Activated naive CD8-positive, alpha-beta T cell treated with anti-CD3 and anti-CD28 coated beads, Interleukin-2, amount 50 U/mL, for 24 hours (primary cell): Measurements from ENCODE around the gene LRMDA.

Experiments used
- ATAC-seq: fragments of 150-1000 bp; cut with Tn5 transposase; one replicate; pipeline ENCODE4 v1.10.0; 2021
- DNase-seq: peaks from one replicate; pipeline ENCODE4 v3.0.0; 2021
- H3K27ac Mint-ChIP-seq: one replicate; pipeline ENCODE4 v1.8.0; 2021; ENCODE audit warnings: mild to moderate bottlenecking, mixed read lengths
- H3K27me3 Mint-ChIP-seq: one replicate; pipeline ENCODE4 v1.8.0; 2021; ENCODE audit warnings: mixed read lengths
- H3K36me3 Mint-ChIP-seq: one replicate; pipeline ENCODE4 v1.8.0; 2021; ENCODE audit warnings: low read depth, mixed read lengths
- H3K4me1 Mint-ChIP-seq: one replicate; pipeline ENCODE4 v1.8.0; 2021; ENCODE audit warnings: mixed read lengths
- H3K4me3 Mint-ChIP-seq: one replicate; pipeline ENCODE4 v1.8.0; 2021; ENCODE audit warnings: mild to moderate bottlenecking, moderate library complexity, mixed read lengths
- H3K9me3 Mint-ChIP-seq: one replicate; pipeline ENCODE4 v1.8.0; 2021; ENCODE audit warnings: mixed read lengths

The LRMDA gene

DNA sequence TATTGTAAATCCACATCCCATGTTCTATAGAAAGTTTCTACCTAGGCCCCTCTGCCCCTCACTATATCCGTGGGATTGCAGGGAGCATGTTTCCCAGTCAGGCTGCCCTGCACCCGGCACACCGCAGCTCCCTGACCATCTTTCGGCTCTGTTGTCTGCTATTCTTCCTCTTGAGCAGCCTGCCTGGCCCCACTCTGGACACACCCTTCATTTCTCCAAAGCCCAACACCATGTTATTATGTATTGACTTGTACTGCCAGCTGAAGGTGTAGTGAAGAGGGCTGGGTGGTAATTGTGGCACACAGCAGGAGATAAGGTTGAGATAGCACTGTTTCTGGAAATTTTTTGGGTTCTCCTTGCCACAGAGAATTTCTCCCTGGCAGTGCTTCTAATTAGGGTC is 9.8 kb downstream of the LRMDA start:
- ATAC-seq: no peak
- H3K4me3 Mint-ChIP-seq: no peak overlapping the region

DNA sequence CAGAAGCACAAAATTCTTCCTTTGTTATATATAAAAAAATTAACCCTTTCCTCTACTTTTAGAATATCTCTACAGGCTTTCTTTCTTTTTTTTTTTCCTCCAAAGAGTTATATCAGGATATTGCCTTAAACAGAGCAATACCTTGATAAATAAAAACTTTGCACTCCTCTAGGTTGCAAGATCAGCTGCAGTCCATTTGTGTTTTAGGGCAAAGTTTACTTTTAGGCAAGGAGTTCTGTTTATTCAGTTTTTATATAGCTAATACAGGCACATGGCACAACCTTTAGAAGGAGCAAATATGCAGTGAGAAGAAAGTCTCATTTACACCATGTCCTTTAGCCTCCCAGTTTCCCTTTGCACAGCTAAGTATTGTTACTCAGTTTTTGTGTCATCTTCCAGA is 10.3 kb downstream of the LRMDA start:
- ATAC-seq (no peak), DNase-seq (no peak)
- H3K4me3 Mint-ChIP-seq: no peak overlapping the region
- peaks cover 10% of the 10 kb centered on the region for H3K27me3 Mint-ChIP-seq
- no peak overlapping the region for H3K27ac Mint-ChIP-seq
- H3K9me3 Mint-ChIP-seq: peaks cover 26% of the 10 kb centered on the region
- no peaks in the 10 kb centered on the region for H3K36me3 Mint-ChIP-seq
- no peaks in the 10 kb centered on the region for H3K4me1 Mint-ChIP-seq

More for the DNA sequence above, 9.8 kb downstream of the LRMDA start:
- Mint-ChIP-seq H3K27me3 (peaks cover 10% of the 10 kb centered on the region), H3K4me1 (no peaks in the 10 kb centered on the region), H3K27ac (no peak overlapping the region), H3K36me3 (no peaks in the 10 kb centered on the region), H3K9me3 (peaks cover 22% of the 10 kb centered on the region)
- no peak for DNase-seq

DNA sequence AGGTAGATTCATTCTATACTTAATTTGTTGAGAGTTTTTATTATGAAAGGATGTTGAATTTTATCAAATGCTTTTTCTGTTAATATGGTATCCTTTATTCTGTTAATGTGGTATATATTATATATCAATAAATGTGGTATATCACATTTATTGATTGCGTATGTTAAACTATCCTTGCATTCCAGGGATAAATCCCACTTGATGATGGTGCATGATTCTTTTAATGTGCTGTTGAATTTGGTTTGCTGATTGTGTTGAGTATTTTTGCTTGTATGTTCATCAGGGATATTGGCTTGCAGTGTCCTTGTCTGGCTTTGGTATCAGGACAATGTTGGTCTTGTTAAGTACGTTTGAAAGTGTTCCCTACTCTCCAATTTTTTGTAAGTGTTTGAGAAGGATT is 11.9 kb downstream of the LRMDA start:
- Mint-ChIP-seq H3K27me3 (peaks cover 10% of the 10 kb centered on the region), H3K4me3 (no peak overlapping the region)
- no peak for ATAC-seq

DNA sequence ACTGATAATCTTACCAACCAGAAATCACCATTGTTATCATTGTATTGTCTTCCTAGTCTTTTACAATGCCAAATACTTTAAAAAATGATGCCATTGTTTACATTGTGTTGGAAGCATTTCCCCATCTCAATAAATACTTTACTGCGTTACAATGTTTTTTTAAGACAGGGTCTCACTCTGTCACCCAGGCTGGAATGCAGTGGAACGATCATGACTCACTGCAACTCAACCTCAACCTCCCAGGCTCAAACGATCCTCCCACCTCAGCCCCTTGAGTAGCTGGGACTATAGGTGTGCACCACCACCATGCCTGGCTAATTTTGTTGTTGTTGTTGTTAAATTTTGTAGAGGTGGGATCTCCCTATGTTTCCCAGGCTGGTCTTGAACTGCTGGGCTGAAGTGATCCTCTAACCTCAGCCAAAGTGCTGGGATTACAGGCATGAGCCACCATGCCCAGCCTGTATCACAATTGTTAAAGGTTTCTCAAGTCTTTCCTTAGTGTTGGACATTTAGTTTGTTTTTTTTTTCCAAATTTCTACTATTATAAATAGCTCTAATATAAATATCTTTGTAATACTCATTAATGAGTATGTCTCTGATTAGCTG is 13.5 kb downstream of the LRMDA start:
- Mint-ChIP-seq H3K4me3 (no peak overlapping the region), H3K36me3 (no peaks in the 10 kb centered on the region), H3K27me3 (peaks cover 11% of the 10 kb centered on the region), H3K4me1 (no peaks in the 10 kb centered on the region), H3K9me3 (peaks cover 28% of the 10 kb centered on the region), H3K27ac (no peak overlapping the region)
- ATAC-seq (no peak), DNase-seq (no peak)

More for the DNA sequence above, 11.9 kb downstream of the LRMDA start:
- Mint-ChIP-seq H3K9me3 (peaks cover 28% of the 10 kb centered on the region), H3K36me3 (no peaks in the 10 kb centered on the region), H3K4me1 (no peaks in the 10 kb centered on the region), H3K27ac (no peak overlapping the region)
- DNase-seq: no peak

DNA sequence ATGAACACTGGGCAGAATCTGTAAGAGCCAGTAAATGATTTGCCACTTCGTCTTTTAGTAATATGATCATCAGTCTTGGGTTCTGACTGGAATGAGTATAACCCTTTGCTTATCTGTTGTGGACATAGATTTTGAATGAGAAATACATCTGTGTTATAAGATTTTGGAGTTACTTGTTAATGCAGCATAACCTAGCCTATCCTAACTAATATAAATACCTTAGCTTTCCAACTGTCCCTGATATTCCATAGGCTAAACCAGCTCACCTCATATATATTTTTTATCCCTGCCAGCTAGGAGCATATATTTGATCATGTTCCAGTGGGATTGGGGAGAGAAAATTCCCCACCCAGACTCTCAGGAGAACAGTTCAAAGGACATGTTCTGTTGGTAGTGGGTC is 15.1 kb downstream of the LRMDA start:
- no peak for DNase-seq
- H3K27ac Mint-ChIP-seq: no peak overlapping the region
- ATAC-seq: no peak

DNA sequence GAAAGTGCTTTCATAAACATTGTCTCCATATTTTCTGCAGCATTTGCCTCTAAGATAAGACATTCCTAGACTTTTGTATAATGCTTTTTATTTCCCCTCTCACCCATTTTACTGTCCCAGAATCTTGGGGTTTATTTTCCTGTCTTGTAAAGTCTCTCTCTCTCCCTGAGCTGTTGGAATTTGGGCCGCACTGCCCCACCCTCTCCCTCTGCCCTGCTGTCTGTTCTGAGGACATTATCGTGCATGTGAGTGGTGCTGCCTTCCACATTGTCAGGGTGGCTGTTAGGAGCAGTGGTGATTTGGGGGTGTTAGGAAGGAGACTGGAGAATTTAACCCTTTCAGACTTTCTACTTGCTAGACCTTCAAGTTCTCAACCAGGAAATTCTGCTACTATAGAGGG is 16.7 kb downstream of the LRMDA start:
- H3K9me3 Mint-ChIP-seq: peaks cover 25% of the 10 kb centered on the region
- H3K4me1 Mint-ChIP-seq: no peaks in the 10 kb centered on the region
- H3K4me3 Mint-ChIP-seq: no peak overlapping the region
- peaks cover 9% of the 10 kb centered on the region for H3K27me3 Mint-ChIP-seq
- H3K27ac Mint-ChIP-seq: no peak overlapping the region
- no peaks in the 10 kb centered on the region for H3K36me3 Mint-ChIP-seq
- DNase-seq (no peak), ATAC-seq (no peak)

More for the DNA sequence above, 15.1 kb downstream of the LRMDA start:
- peaks cover 11% of the 10 kb centered on the region for H3K27me3 Mint-ChIP-seq
- H3K36me3 Mint-ChIP-seq: no peaks in the 10 kb centered on the region
- H3K4me3 Mint-ChIP-seq: no peak overlapping the region
- H3K4me1 Mint-ChIP-seq: no peaks in the 10 kb centered on the region
- H3K9me3 Mint-ChIP-seq: peaks cover 28% of the 10 kb centered on the region

DNA sequence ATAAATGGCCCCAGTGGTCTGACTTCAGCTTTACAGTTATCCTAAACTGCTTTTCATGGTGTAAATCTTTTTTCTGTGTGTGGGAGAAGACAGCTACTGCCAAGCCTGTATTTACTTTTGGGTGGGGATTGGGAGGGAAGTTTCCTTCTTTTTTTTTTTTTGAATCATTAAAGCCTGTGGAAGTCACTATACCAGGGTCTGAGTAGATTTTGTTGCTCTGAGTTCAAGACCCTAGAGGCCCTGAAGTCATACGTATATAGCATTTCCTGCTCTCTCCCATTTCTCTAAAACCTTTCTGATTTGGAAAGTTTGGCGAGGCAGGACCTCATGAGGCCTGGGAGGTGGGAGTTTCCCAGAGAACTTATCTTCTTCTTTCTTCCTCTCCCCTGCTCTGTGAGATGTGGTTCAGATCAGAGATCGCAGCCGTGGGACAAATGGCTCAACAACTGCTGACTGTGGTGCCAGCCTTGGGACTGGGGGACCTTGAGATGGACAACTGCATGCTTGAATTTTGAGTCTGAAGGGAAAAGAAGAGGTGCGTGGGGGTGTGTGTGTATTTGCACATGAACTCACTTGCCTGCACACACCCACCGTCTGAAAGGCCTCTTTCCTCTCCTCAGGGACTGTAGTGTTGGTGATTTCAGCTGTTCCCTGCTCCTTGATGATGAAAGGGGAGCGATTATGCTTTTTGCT is 18.1 kb downstream of the LRMDA start:
- DNase-seq (no peak), ATAC-seq (no peak)
- Mint-ChIP-seq H3K27ac (no peak overlapping the region), H3K9me3 (peaks cover 14% of the 10 kb centered on the region), H3K36me3 (no peaks in the 10 kb centered on the region), H3K4me1 (no peaks in the 10 kb centered on the region), H3K4me3 (no peak overlapping the region), H3K27me3 (peaks cover 5% of the 10 kb centered on the region)

DNA sequence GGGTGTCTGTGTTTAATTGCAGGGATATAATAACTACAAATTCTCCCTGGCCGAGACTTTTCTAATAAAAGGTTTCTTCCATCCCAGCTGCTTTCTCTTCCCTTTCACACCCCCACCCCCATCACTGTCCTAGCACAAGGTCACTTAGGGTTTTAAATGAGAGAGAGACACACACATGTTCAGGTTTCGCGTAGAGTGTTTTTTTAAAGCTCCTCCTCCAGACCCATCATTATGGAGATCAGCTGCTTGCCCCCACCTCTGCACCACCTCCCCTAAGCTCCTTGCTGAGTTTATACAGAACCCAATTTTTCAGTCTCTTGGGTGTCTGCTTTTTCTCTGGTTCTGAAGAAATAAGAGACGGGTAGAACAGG is 18.6 kb downstream of the LRMDA start:
- Mint-ChIP-seq H3K27me3 (peaks cover 5% of the 10 kb centered on the region), H3K4me3 (no peak overlapping the region), H3K36me3 (no peaks in the 10 kb centered on the region), H3K27ac (no peak overlapping the region), H3K4me1 (no peaks in the 10 kb centered on the region), H3K9me3 (peaks cover 14% of the 10 kb centered on the region)
- DNase-seq (no peak), ATAC-seq (no peak)

DNA sequence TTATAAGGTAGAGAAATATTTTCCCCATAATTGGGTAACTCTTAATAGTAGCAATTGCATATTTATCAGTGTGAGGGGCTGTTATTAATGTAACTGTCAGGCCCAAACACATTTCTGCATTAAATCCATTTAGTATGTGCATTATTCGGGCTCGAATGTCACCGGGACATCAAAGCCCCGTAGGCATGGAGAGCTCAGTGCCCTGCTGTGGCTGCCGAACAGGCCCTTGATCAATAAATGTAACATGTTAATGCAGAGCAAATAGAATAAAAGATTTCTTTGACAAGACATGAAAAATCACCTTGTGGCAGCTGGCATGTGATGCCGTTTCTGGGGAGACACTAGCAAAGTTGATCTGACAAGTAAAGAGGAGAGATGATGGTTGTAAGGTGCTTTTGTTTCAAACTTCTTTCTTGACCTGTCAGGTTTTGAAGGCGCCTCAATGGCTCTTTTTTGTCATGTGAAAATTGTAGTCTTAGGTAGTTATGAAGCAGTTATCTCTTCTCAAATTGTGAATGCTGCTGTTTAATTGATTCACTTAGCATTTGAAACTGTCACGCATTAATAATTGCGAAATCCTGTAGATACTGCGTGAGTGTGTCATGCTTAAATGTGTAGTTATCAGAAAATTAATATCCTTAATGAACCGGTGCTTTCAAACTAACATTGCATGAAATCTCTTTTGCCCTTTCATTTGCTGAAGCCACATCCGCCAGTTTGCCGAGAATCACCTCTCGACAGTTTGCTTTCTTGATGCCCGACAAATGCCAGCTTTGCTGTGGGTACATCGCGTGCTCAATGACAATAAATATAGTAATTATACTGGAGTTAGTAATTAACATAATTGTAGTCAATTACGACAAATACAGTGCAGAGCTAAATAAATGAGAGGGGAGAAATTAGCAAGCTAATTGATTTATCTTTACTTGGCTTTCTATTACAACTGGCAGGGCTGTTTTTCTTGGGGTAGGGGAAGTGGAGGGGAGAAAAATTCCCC is 19.5 kb downstream of the LRMDA start:
- H3K27me3 Mint-ChIP-seq: peaks cover 5% of the 10 kb centered on the region
- no peak for DNase-seq
- no peak for ATAC-seq
- H3K4me1 Mint-ChIP-seq: no peaks in the 10 kb centered on the region
- H3K36me3 Mint-ChIP-seq: no peaks in the 10 kb centered on the region
- no peak overlapping the region for H3K4me3 Mint-ChIP-seq
- H3K9me3 Mint-ChIP-seq: peaks cover 9% of the 10 kb centered on the region
- no peak overlapping the region for H3K27ac Mint-ChIP-seq

DNA sequence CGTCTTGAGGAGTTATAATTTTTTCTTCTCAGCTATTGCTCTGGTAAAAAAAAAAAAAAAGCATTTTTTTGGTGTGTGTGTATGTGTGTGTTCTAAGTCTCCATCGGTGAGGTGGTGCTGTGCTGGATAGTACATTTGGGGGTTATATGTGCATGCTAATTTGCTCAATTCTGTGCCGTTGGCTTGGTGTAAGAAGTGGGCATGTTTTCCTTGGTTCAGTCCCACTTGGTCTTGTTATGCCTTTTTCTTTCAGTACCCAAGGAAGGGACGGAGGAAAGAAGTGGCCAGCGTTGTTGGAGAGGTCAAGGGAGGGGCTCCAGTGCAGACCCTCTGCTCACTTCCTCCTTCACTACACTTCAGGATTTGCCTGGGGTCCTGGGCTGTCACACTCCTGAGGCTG is 20.4 kb downstream of the LRMDA start:
- Mint-ChIP-seq H3K27ac (no peak overlapping the region), H3K4me1 (no peaks in the 10 kb centered on the region), H3K36me3 (no peaks in the 10 kb centered on the region), H3K9me3 (peaks cover under 1% of the 10 kb centered on the region), H3K27me3 (peaks cover 5% of the 10 kb centered on the region), H3K4me3 (no peak overlapping the region)
- ATAC-seq (no peak), DNase-seq (no peak)

DNA sequence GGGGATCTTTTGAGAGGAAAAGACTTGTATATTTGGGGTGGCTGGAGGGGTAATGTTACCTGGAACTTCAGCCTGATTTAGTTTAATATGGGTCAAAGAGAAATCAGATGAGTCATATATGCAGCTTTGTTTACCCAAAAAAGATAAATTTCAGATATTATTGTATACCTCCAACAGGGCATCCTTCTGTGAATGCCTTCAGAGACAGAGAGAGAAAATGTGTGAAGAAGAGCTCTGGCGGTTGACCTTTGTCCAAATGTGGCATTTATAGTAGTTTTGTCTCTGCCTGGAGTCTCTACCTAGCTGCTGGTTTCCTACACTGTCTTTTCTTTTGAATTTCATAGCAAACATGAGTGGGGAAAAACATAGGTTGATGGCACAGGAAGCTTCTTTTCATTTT is 21.6 kb downstream of the LRMDA start:
- ATAC-seq (no peak), DNase-seq (no peak)
- Mint-ChIP-seq H3K4me1 (no peaks in the 10 kb centered on the region), H3K9me3 (no peaks in the 10 kb centered on the region), H3K4me3 (no peak overlapping the region), H3K36me3 (no peaks in the 10 kb centered on the region), H3K27ac (no peak overlapping the region), H3K27me3 (peaks cover 5% of the 10 kb centered on the region)

DNA sequence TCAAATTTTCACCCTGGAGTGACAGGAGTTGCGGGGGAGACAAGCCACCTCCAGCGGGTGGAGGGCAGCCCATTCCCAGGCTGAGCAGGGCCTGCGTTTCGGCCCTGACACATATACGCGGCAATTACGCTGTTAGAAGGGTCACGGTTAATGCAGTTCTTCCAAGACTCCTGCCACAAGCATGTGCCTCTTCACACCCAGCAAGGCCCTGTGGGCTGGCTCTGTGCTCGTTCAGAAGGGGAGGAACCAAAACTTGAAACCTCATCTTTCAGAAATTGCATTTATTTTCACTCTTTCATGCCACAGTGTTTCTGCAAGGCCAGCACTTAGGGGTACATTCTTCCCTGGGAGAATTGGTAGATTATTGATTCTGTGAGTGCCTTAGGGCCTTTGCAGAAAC is 24.7 kb downstream of the LRMDA start:
- Mint-ChIP-seq H3K27me3 (peaks cover 3% of the 10 kb centered on the region), H3K4me1 (no peaks in the 10 kb centered on the region), H3K27ac (no peak overlapping the region), H3K36me3 (no peaks in the 10 kb centered on the region), H3K4me3 (no peak overlapping the region), H3K9me3 (no peaks in the 10 kb centered on the region)
- DNase-seq (no peak), ATAC-seq (no peak)

DNA sequence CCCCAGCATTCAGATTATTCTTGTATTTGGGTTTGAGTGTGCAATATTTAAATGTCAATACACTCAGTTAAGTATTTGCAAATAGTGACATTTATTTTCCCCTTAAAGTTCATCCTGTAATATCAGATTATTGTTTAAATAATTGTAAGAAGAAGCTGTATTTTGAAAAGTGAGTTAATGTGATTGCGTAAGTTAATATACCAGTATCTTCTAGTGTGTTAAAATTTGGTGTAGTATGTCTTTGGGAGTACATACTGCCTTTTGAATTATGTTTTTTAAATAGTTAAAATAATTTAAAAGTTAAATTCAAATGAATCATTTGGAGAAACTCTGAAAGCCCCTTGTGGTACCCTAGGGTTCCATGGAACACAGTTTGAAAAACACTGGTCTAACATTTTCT is 28.6 kb downstream of the LRMDA start:
- Mint-ChIP-seq H3K27ac (no peak overlapping the region), H3K27me3 (no peaks in the 10 kb centered on the region), H3K4me1 (no peaks in the 10 kb centered on the region), H3K36me3 (no peaks in the 10 kb centered on the region), H3K9me3 (no peaks in the 10 kb centered on the region), H3K4me3 (no peak overlapping the region)
- DNase-seq (no peak), ATAC-seq (no peak)

DNA sequence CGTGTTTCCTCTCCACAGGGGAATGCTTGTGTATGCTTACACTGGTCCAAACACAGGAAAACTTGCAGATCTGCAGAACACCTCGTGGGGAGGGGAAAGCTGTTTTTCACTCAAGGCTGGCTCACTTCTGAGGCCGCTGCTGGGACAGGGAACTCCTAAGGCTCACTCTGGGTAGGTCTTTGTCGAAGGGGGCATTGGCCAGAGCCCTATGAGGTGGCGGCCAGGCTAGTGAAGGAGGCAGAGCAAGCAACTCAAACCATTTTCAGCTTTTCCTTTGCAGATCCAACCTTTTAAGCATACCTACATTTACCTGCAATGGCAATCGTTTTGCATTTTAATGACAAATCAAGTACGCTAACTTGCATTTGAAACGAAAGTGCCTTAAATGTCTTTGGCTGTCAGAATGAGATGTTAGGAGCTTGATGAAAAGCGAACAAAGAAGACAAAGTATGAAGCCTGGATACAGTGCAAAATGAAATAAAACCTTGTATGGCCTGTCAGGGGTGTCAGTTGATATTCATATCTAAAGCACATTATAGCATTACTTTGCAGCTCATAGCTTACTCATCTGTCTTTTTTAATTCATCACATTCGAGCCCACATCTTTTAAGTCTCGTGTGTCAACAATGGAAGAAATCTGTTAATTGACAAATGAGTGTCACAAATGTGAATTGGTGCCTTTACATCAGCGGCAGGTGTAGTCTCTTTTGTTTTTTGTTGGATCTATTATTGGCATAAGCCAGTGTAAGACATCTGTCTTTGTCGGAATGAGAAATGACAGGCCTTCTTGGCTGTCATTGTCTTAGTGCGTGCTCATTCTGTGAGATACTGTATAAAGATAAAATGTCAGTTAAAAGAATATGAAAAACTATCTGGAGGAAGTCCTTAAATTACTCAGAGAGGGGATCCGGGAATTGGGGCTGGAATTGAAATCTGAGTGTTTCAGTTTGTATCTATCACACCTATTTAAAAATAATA is 30.5 kb downstream of the LRMDA start:
- Mint-ChIP-seq H3K9me3 (no peaks in the 10 kb centered on the region), H3K4me3 (no peak overlapping the region), H3K27me3 (peaks cover 3% of the 10 kb centered on the region), H3K4me1 (no peaks in the 10 kb centered on the region), H3K36me3 (no peaks in the 10 kb centered on the region), H3K27ac (no peak overlapping the region)
- DNase-seq (no peak), ATAC-seq (no peak)
